Left lung (tissue), 10 donors: ENCODE results near the gene TAS1R1. TPM values are rescaled to one million over a fixed set of nuclear protein-coding genes. Genes with fewer than 3 reads are reported as not detected.
"Not testable (repeated sequence)": the region's sequence is repeated elsewhere in the genome, so short reads cannot be mapped to it uniquely, and the experiment has no call there.

Experiments
- ATAC-seq: fragments of 200-7000 bp; cut with Tn5 transposase; one replicate; pipeline ENCODE4 v1.9.1; 2020; ENCODE audit warnings: moderate library complexity
- DNase-seq, 4 donors: peaks; one replicate each; pipeline ENCODE4 v3.0.0-alpha.2; 2013 to 2020
- H3K27ac ChIP-seq, 2 donors: fragments of 200-600 bp; sonication (generic) in 1 of 2; one replicate each; pipeline versions ENCODE4 v1.5.0 to v1.8.0; 2020 to 2021
- H3K27me3 ChIP-seq, 2 donors: fragments of 200-600 bp; sonication (generic) in 1 of 2; one replicate each; pipeline versions ENCODE4 v1.5.0 to v1.8.0; 2020 to 2021
- H3K36me3 ChIP-seq, 2 donors: fragments of 200-600 bp; sonication (generic) in 1 of 2; one replicate each; pipeline versions ENCODE4 v1.5.0 to v1.8.0; 2020 to 2021
- H3K4me1 ChIP-seq, 2 donors: fragments of 200-600 bp; one replicate each; pipeline ENCODE4 v1.8.0; 2021
- H3K4me3 ChIP-seq, 2 donors: fragments of 200-600 bp; sonication (generic) in 1 of 2; one replicate each; pipeline versions ENCODE4 v1.5.0 to v1.8.0; 2020 to 2021; ENCODE audit warnings: mild to moderate bottlenecking in 1 of 2
- H3K9me3 ChIP-seq, 2 donors: fragments of 200-600 bp; sonication (generic) in 1 of 2; one replicate each; pipeline versions ENCODE4 v1.5.0 to v1.8.0; 2020 to 2021
- intact Hi-C, 2 donors: fragments of 100-400 bp; cut with DNase I; formaldehyde crosslinking; loops; one replicate each; pipeline versions ENCODE4 v1.11.2 to v1.14.2; 2022
- polyA plus RNA-seq, 6 donors: library from polyadenylated mRNA; unstranded; fragments of 120-200 nt; gene quantifications; one replicate each; pipeline ENCODE4 v1.2.1, GENCODE V29; 2013; ENCODE audit not compliant: insufficient read length in 6 of 6
- total RNA-seq, 2 donors: library from RNA; stranded (reverse); fragmentation: NEBNext Ultra II Directional; extraction: Animal tissue kit (Norgen Biotek cat#: 25700); gene quantifications; one replicate each; pipeline ENCODE4 v1.2.1, GENCODE V29; 2021
- TF ChIP-seq, protein P1 (sequence below), 2 donors: fragments of 200-600 bp; sonication (generic) in 1 of 2; IDR thresholded peaks; one replicate each; pipeline versions ENCODE4 v1.5.0 to v1.8.0; 2021; ENCODE audit warnings: antibody characterized with exemption in 2 of 2
- donor health status: DM: no; HTN: yes; CAD: no.
- donor health status: DM: no; HTN: no; CAD: no.

Gene TAS1R1
- total and polyA plus RNA-seq, 8 donors = 0.07 to 0.21 (median 0.18) TPM; not detected in 2

DNA sequence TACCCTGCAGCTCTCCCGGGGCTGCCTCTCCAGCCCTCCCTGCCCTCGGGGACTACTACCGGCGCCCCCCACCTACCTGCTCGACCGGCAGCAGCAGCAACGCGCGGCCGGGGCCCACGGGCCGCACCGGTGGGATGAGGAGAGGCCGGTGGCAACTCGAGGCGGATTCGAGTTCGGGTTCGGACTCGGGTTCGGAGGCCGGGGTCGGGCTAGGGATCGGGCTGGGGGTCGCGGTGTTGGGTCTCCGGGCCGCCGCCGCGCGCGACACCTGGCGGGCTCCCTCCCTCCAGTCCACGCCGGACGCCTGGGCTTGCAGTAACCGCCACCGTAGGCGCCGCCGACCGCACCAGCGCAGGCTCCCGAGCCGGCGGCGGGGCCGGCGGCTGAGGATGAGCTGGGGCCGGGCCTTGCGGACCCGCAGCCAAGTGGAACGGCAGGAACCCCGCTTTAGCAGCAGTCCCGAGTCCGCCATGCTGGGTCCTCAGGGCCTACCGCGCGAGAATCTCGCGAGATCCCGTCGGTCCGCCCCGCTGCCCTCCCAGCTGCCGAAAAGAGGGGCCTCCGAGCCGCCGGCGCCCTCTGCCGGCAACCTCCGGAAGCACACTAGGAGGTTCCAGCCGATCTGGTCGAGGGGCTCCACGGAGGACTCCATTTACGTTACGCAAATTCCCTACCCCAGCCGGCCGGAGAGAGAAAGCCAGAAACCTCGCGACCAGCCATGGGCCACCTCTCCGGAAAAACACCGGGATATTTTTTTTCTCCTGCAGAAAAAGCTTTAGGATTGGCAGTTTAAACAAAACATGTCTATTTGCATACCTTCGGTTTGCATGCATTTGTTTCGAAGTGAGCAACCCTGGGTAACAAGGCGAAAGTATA is 838 bp upstream of the TAS1R1 start, which contains the start of gene NOL9:
Gene NOL9, minus strand, starts transcription at position 483 of the 876 bp plus-strand sequence. Its CDS starts 11 bp downstream, at position 472.
- H3K27me3 ChIP-seq = no peaks in the 10 kb centered on the region
- peaks cover 0 to 21% of the 10 kb centered on the region in 2 donors for H3K36me3 ChIP-seq
- peak within 1 kb of the TSS in 1 of 2 donors; percentile 80 for H3K27ac ChIP-seq
- intact Hi-C loops = no loop called here
- no peaks in the 10 kb centered on the region for H3K9me3 ChIP-seq
- TF ChIP-seq, protein P1, sequence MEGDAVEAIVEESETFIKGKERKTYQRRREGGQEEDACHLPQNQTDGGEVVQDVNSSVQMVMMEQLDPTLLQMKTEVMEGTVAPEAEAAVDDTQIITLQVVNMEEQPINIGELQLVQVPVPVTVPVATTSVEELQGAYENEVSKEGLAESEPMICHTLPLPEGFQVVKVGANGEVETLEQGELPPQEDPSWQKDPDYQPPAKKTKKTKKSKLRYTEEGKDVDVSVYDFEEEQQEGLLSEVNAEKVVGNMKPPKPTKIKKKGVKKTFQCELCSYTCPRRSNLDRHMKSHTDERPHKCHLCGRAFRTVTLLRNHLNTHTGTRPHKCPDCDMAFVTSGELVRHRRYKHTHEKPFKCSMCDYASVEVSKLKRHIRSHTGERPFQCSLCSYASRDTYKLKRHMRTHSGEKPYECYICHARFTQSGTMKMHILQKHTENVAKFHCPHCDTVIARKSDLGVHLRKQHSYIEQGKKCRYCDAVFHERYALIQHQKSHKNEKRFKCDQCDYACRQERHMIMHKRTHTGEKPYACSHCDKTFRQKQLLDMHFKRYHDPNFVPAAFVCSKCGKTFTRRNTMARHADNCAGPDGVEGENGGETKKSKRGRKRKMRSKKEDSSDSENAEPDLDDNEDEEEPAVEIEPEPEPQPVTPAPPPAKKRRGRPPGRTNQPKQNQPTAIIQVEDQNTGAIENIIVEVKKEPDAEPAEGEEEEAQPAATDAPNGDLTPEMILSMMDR (IDR thresholded peaks at IDR 0.05) = peak; percentile 91 to 97
- peak within 1 kb of the TSS; percentile 97 to 99 for H3K4me3 ChIP-seq
- ATAC-seq (peak; percentile 100), DNase-seq (peak; percentile 94 to 100 (median 96))
- H3K4me1 ChIP-seq = peaks cover 16 to 28% of the 10 kb centered on the region in 2 donors

DNA sequence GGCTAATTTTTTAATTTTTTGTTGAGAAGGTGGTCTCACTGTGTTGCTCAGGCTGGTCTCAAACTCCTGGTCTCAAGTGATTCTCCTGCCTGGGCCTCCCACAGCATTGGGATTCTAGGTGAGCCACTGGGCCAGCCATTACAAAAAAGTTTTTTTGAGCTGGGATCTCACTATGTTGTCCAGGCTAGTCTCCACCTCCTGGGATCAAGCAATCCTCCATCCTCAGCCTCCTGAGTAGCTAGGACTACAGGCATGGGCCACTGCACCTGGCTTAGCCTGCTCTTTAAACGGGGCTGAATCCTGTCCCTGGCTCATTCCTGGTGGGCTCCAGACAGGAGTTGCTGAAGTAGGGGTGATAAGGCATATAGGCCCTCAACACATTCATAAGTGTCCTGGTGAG is 2.5 kb downstream of the TAS1R1 start:
- DNase-seq (no peak), ATAC-seq (no peak)
- TF ChIP-seq, protein P1 (IDR thresholded peaks at IDR 0.05) = no peak
- H3K4me3 ChIP-seq = no peak overlapping the region
- intact Hi-C loops = no loop called here
- H3K27me3 ChIP-seq = no peaks in the 10 kb centered on the region
- no peaks in the 10 kb centered on the region for H3K9me3 ChIP-seq
- H3K27ac ChIP-seq = no peak overlapping the region
- peaks cover 16 to 21% of the 10 kb centered on the region in 2 donors for H3K4me1 ChIP-seq
- H3K36me3 ChIP-seq = no peaks in the 10 kb centered on the region

DNA sequence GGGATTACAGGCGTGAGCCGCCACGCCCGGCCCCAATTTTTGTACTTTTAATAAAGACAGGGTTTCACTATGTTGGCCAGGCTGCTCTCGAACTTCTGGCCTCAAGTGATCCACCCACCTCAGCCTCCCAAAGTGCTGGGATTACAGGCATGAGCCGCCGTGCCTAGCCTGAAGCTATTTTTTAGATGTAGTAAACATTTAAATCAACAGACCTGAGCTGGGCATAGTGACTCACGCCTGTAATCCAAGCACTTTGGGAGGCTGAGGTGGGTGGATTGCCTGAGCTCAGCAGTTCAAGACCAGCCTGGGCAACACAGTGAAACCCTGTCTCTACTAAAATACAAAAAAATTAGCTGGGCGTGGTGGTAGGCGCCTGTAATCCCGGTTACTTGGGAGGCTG is 4.1 kb downstream of the TAS1R1 start:
- intact Hi-C loops, DNase-seq, ATAC-seq, H3K4me1 ChIP-seq, H3K36me3 ChIP-seq, H3K27me3 ChIP-seq, H3K9me3 ChIP-seq, H3K4me3 ChIP-seq, H3K27ac ChIP-seq: not testable (repeated sequence)

DNA sequence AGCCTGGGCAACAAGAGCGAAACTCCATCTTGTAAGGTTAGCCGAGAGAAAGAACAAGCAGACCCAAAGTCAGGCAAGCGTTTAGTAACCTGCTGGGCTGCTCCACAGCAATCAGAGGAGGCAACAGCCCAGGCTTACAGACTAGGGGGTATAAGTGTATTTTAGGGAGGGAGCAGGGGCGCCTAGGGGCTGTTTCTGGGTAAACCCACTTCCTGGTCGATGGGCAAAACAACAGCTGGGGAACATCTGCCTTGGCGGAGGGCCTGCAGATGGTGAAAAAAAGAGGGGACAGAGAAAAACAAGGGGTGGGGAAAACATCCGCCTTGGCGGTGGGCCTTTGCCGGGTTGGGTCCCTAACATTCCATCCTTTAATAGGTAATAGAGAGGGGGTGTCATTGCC is 5.2 kb downstream of the TAS1R1 start:
- H3K4me1 ChIP-seq = no peaks in the 10 kb centered on the region
- no peak overlapping the region for H3K27ac ChIP-seq
- H3K36me3 ChIP-seq = no peaks in the 10 kb centered on the region
- peak in 2 of 4 donors; percentile 4 to 31 for DNase-seq
- TF ChIP-seq, protein P1 (IDR thresholded peaks at IDR 0.05) = no peak
- no peak overlapping the region for H3K4me3 ChIP-seq
- ATAC-seq = no peak
- no peaks in the 10 kb centered on the region for H3K9me3 ChIP-seq
- intact Hi-C loops = no loop called here
- no peaks in the 10 kb centered on the region for H3K27me3 ChIP-seq

DNA sequence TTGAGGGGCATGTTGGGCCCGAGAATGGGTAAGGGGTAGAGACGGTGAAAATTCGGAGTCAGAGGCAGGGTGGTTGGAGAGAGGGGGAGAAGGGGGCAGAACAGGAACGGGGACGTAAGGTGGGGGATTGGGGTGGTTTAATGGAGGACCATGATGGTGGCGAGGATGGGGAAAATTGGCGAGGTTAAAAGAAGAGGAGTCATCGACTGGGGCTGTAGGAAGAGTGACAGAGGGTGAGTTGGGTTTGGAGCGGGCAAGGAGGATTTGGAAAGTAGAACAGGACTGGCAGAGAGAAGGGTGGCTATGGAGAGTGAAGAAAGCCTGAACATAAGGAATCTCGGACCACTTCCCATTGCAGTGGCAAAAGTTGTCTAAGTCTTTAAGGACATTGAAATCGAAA is 13.9 kb downstream of the TAS1R1 start:
- Histone ChIP-seq H3K4me1 (no peaks in the 10 kb centered on the region), H3K27me3 (no peaks in the 10 kb centered on the region), H3K27ac (no peak overlapping the region), H3K9me3 (peaks cover 0 to 6% of the 10 kb centered on the region in 2 donors), H3K4me3 (no peak overlapping the region), H3K36me3 (no peaks in the 10 kb centered on the region)
- intact Hi-C loops = no loop called here
- TF ChIP-seq, protein P1 (IDR thresholded peaks at IDR 0.05) = no peak
- no peak for DNase-seq
- no peak for ATAC-seq
